HepG2 (cell line): ENCODE data around the gene CDX1. TPM values are rescaled to one million over a fixed set of nuclear protein-coding genes. Genes with fewer than 3 reads are reported as not detected.

Experiments
- ATF3 ChIP-seq: sonication (generic); formaldehyde crosslinking; IDR thresholded peaks from 2 replicates; pipeline ENCODE4 v1.4.0; 2020; ENCODE audit warnings: missing genetic modification reagents
- CENPT ChIP-seq: sonication (generic); formaldehyde crosslinking; IDR thresholded peaks from 2 replicates; pipeline ENCODE4 v1.8.0; 2022; ENCODE audit warnings: low read depth, mild to moderate bottlenecking, moderate library complexity, missing genetic modification reagents
- HMG20A ChIP-seq: IDR thresholded peaks from 2 replicates; pipeline ENCODE4 v1.6.1; 2016; ENCODE audit warnings: borderline replicate concordance
- HMGA1 ChIP-seq: sonication (generic); formaldehyde crosslinking; conservative IDR thresholded peaks from 2 replicates; pipeline ENCODE4 v1.4.0; 2020; ENCODE audit warnings: missing genetic modification reagents
- HNRNPL ChIP-seq: fragments of 200-400 bp; formaldehyde crosslinking; IDR thresholded peaks from 2 replicates; pipeline ENCODE4 v1.6.1; 2017; ENCODE audit warnings: mild to moderate bottlenecking, low read depth, low read length
- JUN ChIP-seq: sonication (generic); formaldehyde crosslinking; IDR thresholded peaks from 2 replicates; pipeline ENCODE4 v1.4.0; 2020; ENCODE audit warnings: mild to moderate bottlenecking, missing genetic modification reagents
- KLF16 ChIP-seq, 2 experiments: sonication (generic) in 1 of 2; formaldehyde crosslinking in 1 of 2; IDR thresholded peaks; 2 replicates each; pipeline versions ENCODE4 v1.6.1 to v1.8.0; 2016 to 2023; ENCODE audit warnings: missing genetic modification reagents in 2 of 2, missing compliant biosample characterization in 1 of 2
- NBN ChIP-seq: fragments of 450-650 bp; conservative IDR thresholded peaks from 2 replicates; pipeline ENCODE4 v1.6.1; 2017
- NFIC ChIP-seq: IDR thresholded peaks from 2 replicates; pipeline ENCODE4 v1.6.1; 2012; ENCODE audit warnings: mild to moderate bottlenecking, low read length, inconsistent platforms
- NKX3-1 ChIP-seq: sonication (generic); formaldehyde crosslinking; IDR thresholded peaks from 2 replicates; pipeline ENCODE4 v1.5.0; 2020; ENCODE audit warnings: missing genetic modification reagents
- NR2F2 ChIP-seq: IDR thresholded peaks from 2 replicates; pipeline ENCODE4 v1.6.1; 2012; ENCODE audit warnings: low read depth, inconsistent platforms, borderline replicate concordance
- RAD51 ChIP-seq: fragments of 450-650 bp; IDR thresholded peaks from 2 replicates; pipeline ENCODE4 v1.6.1; 2016; ENCODE audit warnings: borderline replicate concordance
- RFX1 ChIP-seq: fragments of 450-650 bp; IDR thresholded peaks from 2 replicates; pipeline ENCODE4 v1.6.1; 2017
- RFXANK ChIP-seq: IDR thresholded peaks from 2 replicates; pipeline ENCODE4 v1.6.1; 2016
- RORA ChIP-seq: sonication (generic); formaldehyde crosslinking; IDR thresholded peaks from 2 replicates; pipeline ENCODE4 v1.5.0; 2020; ENCODE audit warnings: mild to moderate bottlenecking, missing genetic modification reagents, moderate library complexity
- RXRB ChIP-seq: IDR thresholded peaks from 2 replicates; pipeline ENCODE4 v1.6.1; 2016; ENCODE audit warnings: borderline replicate concordance, missing genetic modification reagents, missing compliant biosample characterization
- SETDB1 ChIP-seq: sonication (generic); formaldehyde crosslinking; IDR thresholded peaks from 2 replicates; pipeline ENCODE4 v1.5.1; 2020; ENCODE audit warnings: missing genetic modification reagents, mild to moderate bottlenecking, borderline replicate concordance
- SSRP1 ChIP-seq: IDR thresholded peaks from 2 replicates; pipeline ENCODE4 v1.6.1; 2016; ENCODE audit warnings: control low read depth
- ZMAT3 ChIP-seq: sonication (generic); formaldehyde crosslinking; conservative IDR thresholded peaks from 2 replicates; pipeline ENCODE4 v1.7.0; 2021; ENCODE audit warnings: missing genetic modification reagents
- ZNF136 ChIP-seq: sonication (generic); formaldehyde crosslinking; IDR thresholded peaks from 2 replicates; pipeline ENCODE4 v1.8.1; 2022; ENCODE audit warnings: low read depth, mild to moderate bottlenecking, moderate library complexity, missing genetic modification reagents
- ZNF251 ChIP-seq: sonication (generic); formaldehyde crosslinking; IDR thresholded peaks from 2 replicates; pipeline ENCODE4 v1.9.0; 2021; ENCODE audit warnings: mild to moderate bottlenecking, missing genetic modification reagents
- ZNF274 ChIP-seq: sonication (generic); formaldehyde crosslinking; IDR thresholded peaks from 2 replicates; pipeline ENCODE4 v1.5.1; 2020; ENCODE audit warnings: mild to moderate bottlenecking, missing genetic modification reagents
- ZNF354B ChIP-seq: sonication (generic); formaldehyde crosslinking; IDR thresholded peaks from 2 replicates; pipeline ENCODE4 v1.8.0; 2022; ENCODE audit warnings: mild to moderate bottlenecking, missing genetic modification reagents
- ZNF775 ChIP-seq: sonication (generic); formaldehyde crosslinking; IDR thresholded peaks from 2 replicates; pipeline ENCODE4 v1.4.0; 2020; ENCODE audit warnings: missing genetic modification reagents, mild to moderate bottlenecking, moderate library complexity, borderline replicate concordance
- ZNF777 ChIP-seq: sonication (generic); formaldehyde crosslinking; IDR thresholded peaks from 2 replicates; pipeline ENCODE4 v1.4.0; 2020; ENCODE audit warnings: missing genetic modification reagents
- ZNF879 ChIP-seq: sonication (generic); formaldehyde crosslinking; IDR thresholded peaks from 2 replicates; pipeline ENCODE4 v1.8.1; 2023; ENCODE audit warnings: missing genetic modification reagents
- polyA plus RNA-seq, 8 experiments: library from polyadenylated mRNA; depleted of rRNA in 3 of 8; stranded (reverse) in 7 of 8; unstranded in 1 of 8; fragments of >200 nt; fragmentation: Illumina TruSeq in 4 of 8; extraction: Trizol in 4 of 8; gene quantifications; 2 replicates each; pipeline versions ENCODE4 v1.2.1 to v1.2.3, GENCODE V29; 2011 to 2016; ENCODE audit warnings: low read depth in 4 of 8, missing spikeins in 1 of 8, mixed read lengths in 1 of 8; ENCODE audit not compliant: insufficient read depth in 1 of 8
- total RNA-seq, 5 experiments: library from RNA; depleted of rRNA; stranded (reverse); fragments of >200 nt; fragmentation: Illumina TruSeq; extraction: Trizol; gene quantifications; 2 replicates each; pipeline ENCODE4 v1.2.3, GENCODE V29; 2016; ENCODE audit warnings: low read depth in 1 of 5
- TF ChIP-seq, protein P1 (sequence below): sonication (generic); formaldehyde crosslinking; IDR thresholded peaks from 2 replicates; pipeline ENCODE4 v1.5.1; 2020; ENCODE audit warnings: mild to moderate bottlenecking, missing genetic modification reagents
- TF ChIP-seq, protein P2 (sequence below): sonication (generic); formaldehyde crosslinking; IDR thresholded peaks from 2 replicates; pipeline ENCODE4 v1.8.0; 2022; ENCODE audit warnings: mild to moderate bottlenecking, missing genetic modification reagents, moderate library complexity
- TF ChIP-seq, protein P3 (sequence below): sonication (generic); formaldehyde crosslinking; IDR thresholded peaks from 2 replicates; pipeline ENCODE4 v1.9.0; 2021; ENCODE audit warnings: missing genetic modification reagents, mild to moderate bottlenecking, borderline replicate concordance

Gene CDX1
- total and polyA plus RNA-seq, 2 of the 13 experiments (the other 11 are each of a cell fraction or from before 2014, with no cell fraction given), result not detected

DNA sequence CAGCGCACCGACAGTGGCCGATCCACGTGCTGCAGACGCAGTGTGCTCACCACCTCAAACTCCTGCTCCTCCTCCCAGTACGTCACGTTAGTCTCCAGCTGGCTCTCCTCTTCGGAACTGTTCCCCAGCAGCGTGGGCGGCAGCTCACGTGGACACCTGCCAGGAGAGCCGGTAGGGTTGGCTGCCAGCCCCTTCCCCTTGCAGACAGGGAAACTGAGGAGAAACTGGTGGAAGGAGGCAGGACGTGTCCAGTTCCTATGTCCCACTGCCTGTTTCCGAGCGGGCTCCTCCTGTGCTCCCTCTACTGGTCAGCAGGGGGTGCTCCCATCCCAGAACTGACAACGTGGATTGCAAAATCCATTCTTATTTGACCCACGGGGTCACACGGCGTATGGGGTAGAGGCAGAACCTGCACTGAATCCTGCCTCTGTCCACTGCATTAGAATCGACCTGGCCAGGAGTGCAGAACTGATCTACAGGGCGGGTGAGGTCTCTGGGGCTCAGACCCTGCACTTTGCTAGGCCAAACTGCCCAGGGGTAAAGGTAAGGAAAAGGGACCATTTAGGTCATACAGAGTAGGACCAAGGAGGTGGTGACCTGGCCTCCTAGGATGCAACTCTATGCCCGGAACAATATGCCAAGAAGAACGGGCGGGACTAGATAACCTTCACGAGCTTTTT lies 36.6 kb upstream of the CDX1 start (continued):
- TF ChIP-seq, protein P1, sequence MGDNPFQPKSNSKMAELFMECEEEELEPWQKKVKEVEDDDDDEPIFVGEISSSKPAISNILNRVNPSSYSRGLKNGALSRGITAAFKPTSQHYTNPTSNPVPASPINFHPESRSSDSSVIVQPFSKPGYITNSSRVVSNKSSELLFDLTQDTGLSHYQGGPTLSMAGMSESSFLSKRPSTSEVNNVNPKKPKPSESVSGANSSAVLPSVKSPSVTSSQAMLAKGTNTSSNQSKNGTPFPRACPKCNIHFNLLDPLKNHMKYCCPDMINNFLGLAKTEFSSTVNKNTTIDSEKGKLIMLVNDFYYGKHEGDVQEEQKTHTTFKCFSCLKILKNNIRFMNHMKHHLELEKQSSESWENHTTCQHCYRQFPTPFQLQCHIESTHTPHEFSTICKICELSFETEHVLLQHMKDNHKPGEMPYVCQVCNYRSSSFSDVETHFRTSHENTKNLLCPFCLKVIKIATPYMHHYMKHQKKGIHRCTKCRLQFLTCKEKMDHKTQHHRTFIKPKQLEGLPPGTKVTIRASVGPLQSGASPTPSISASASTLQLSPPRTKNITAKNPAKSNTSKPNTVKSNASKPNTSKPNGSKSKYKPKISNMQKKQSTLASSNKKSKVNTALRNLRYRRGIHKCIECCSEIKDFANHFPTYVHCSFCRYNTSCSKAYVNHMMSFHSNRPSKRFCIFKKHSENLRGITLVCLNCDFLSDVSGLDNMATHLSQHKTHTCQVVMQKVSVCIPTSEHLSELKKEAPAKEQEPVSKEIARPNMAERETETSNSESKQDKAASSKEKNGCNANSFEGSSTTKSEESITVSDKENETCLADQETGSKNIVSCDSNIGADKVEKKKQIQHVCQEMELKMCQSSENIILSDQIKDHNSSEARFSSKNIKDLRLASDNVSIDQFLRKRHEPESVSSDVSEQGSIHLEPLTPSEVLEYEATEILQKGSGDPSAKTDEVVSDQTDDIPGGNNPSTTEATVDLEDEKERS, result no peak
- 0 out of 4 replicates have a peak, but pooled peaks of 1 of the 2 experiments have one; percentile 32 for TF ChIP-seq KLF16 (CRISPR knock-in tag; IDR thresholded peaks at IDR 0.05)
- no peak for TF ChIP-seq ZNF777 (CRISPR knock-in tag)
- TF ChIP-seq RORA, result no peak
- no peak for TF ChIP-seq NFIC
- TF ChIP-seq ZNF251 (CRISPR knock-in tag), result no peak
- TF ChIP-seq SSRP1 (CRISPR knock-in tag), result 0 out of 2 replicates have a peak, but pooled peaks have one; percentile 72
- TF ChIP-seq, protein P2, sequence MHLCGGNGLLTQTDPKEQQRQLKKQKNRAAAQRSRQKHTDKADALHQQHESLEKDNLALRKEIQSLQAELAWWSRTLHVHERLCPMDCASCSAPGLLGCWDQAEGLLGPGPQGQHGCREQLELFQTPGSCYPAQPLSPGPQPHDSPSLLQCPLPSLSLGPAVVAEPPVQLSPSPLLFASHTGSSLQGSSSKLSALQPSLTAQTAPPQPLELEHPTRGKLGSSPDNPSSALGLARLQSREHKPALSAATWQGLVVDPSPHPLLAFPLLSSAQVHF (CRISPR knock-in tag), result 0 out of 2 replicates have a peak, but pooled peaks have one; percentile 31
- TF ChIP-seq NKX3-1 (CRISPR knock-in tag), result no peak
- no peak for TF ChIP-seq ZNF354B (CRISPR knock-in tag)
- peak; percentile 30; the same call in 1 of the 2 replicates for TF ChIP-seq ZNF136
- peak; percentile 94 for TF ChIP-seq NR2F2
- peak; percentile 83 for TF ChIP-seq RXRB
- no peak for TF ChIP-seq HMGA1 (CRISPR knock-in tag)
- TF ChIP-seq JUN (CRISPR knock-in tag), result no peak
- no peak for TF ChIP-seq HNRNPL
- peak; percentile 48; the same call in 1 of the 2 replicates for TF ChIP-seq ZNF274 (CRISPR knock-in tag)
- no peak for TF ChIP-seq ZNF775 (CRISPR knock-in tag)
- TF ChIP-seq ZNF879, result no peak
- TF ChIP-seq RFX1, result no peak
- TF ChIP-seq ZMAT3 (CRISPR knock-in tag), result no peak
- TF ChIP-seq CENPT (CRISPR knock-in tag), result no peak
- TF ChIP-seq ATF3 (CRISPR knock-in tag), result no peak
- no peak for TF ChIP-seq NBN
- TF ChIP-seq, protein P3, sequence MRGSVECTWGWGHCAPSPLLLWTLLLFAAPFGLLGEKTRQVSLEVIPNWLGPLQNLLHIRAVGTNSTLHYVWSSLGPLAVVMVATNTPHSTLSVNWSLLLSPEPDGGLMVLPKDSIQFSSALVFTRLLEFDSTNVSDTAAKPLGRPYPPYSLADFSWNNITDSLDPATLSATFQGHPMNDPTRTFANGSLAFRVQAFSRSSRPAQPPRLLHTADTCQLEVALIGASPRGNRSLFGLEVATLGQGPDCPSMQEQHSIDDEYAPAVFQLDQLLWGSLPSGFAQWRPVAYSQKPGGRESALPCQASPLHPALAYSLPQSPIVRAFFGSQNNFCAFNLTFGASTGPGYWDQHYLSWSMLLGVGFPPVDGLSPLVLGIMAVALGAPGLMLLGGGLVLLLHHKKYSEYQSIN (CRISPR knock-in tag), result no peak
- no peak for TF ChIP-seq RFXANK (CRISPR knock-in tag)
- no peak for TF ChIP-seq RAD51
- no peak for TF ChIP-seq HMG20A (CRISPR knock-in tag)
- TF ChIP-seq SETDB1, result no peak
